ENCODE data around the gene XRN1.
"Not testable (repeated sequence)": the region's sequence is repeated elsewhere in the genome, so short reads cannot be mapped to it uniquely, and the experiment has no call there.

The XRN1 gene

DNA sequence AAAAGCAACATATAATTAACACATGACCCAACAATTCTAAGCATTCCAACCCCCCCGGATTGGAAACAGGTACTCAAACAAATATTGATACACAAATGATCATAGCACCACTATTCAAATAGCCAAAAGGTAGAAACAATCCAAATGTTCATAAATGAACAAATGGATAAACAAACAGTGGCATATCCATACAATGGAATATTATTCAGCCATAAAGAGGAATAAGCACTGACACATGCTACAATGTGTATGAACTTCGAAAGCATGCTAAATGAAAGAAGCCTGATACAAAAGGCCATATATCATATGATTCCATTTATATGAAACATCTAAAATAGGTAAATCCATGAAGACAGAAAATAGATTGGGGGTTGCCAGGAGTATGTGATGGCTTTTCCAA, 62.8 kb downstream of the XRN1 start:
- H3K4me3 ChIP-seq (ENCODE audit: low read depth, low read length), result no peak overlapping the region
- TF ChIP-seq, protein P1, sequence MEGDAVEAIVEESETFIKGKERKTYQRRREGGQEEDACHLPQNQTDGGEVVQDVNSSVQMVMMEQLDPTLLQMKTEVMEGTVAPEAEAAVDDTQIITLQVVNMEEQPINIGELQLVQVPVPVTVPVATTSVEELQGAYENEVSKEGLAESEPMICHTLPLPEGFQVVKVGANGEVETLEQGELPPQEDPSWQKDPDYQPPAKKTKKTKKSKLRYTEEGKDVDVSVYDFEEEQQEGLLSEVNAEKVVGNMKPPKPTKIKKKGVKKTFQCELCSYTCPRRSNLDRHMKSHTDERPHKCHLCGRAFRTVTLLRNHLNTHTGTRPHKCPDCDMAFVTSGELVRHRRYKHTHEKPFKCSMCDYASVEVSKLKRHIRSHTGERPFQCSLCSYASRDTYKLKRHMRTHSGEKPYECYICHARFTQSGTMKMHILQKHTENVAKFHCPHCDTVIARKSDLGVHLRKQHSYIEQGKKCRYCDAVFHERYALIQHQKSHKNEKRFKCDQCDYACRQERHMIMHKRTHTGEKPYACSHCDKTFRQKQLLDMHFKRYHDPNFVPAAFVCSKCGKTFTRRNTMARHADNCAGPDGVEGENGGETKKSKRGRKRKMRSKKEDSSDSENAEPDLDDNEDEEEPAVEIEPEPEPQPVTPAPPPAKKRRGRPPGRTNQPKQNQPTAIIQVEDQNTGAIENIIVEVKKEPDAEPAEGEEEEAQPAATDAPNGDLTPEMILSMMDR (IDR thresholded peaks at IDR 0.05; ENCODE audit: low read depth, low read length), result no peak
- TF ChIP-seq, protein P2, sequence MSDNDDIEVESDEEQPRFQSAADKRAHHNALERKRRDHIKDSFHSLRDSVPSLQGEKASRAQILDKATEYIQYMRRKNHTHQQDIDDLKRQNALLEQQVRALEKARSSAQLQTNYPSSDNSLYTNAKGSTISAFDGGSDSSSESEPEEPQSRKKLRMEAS (IDR thresholded peaks at IDR 0.05; ENCODE audit: low read depth, low read length), result no peak
- TF ChIP-seq MYC (IDR thresholded peaks at IDR 0.05; ENCODE audit: low read depth, low read length) (no peak), POLR2A (IDR thresholded peaks at IDR 0.05; ENCODE audit: extremely low read depth, insufficient read length) (no peak)
- no peak for DNase-seq (ENCODE audit: low read depth)

- no peak overlapping the region for H3K4me3 ChIP-seq (ENCODE audit: low read depth, low read length)
- no peak for DNase-seq (ENCODE audit: low read depth)
- TF ChIP-seq, protein P1 (IDR thresholded peaks at IDR 0.05; ENCODE audit: low read depth, low read length), result no peak
- TF ChIP-seq POLR2A (IDR thresholded peaks at IDR 0.05; ENCODE audit: extremely low read depth, insufficient read length) (no peak), MYC (IDR thresholded peaks at IDR 0.05; ENCODE audit: low read depth, low read length) (no peak)
- TF ChIP-seq, protein P2 (IDR thresholded peaks at IDR 0.05; ENCODE audit: low read depth, low read length), result no peak
Measured at GRCh38 chr3:142374687-142375086, 73.2 kb downstream of the XRN1 start.

DNA sequence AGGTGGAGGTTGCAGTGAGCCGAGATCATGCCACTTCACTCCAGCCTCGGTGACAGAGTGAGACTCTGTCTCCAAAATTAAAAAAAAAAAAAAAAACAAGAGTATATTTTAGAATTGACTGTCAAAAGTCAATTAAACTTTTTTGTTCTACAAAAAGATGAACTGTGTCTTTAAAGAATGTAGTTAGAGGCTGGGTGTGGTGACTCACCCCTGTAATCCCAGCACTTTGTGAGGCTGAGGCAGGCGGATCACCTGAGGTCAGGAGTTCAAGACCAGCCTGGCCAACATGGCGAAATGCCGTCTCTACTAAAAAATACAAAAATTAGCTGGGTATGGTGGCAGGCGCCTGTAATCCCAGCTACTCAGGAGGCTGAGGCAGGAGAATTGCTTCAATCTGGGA, 78.3 kb downstream of the XRN1 start:
- not testable (repeated sequence) for H3K4me3 ChIP-seq (ENCODE audit: low read depth, low read length); DNase-seq (ENCODE audit: low read depth)

GRCh38 chr3:142366434-142366833, 81.4 kb downstream of the XRN1 start:
- DNase-seq (ENCODE audit: low read depth), result peak; percentile 32
- H3K4me3 ChIP-seq (ENCODE audit: low read depth, low read length), result no peak overlapping the region
- no peak for TF ChIP-seq MYC (IDR thresholded peaks at IDR 0.05; ENCODE audit: low read depth, low read length)
- TF ChIP-seq, protein P2 (IDR thresholded peaks at IDR 0.05; ENCODE audit: low read depth, low read length), result no peak
- TF ChIP-seq, protein P1 (IDR thresholded peaks at IDR 0.05; ENCODE audit: low read depth, low read length), result peak; percentile 10

- H3K4me3 ChIP-seq (ENCODE audit: low read depth, low read length), result no peak overlapping the region
- DNase-seq (ENCODE audit: low read depth), result no peak
- TF ChIP-seq MYC (IDR thresholded peaks at IDR 0.05; ENCODE audit: low read depth, low read length), result no peak
Measured at GRCh38 chr3:142363936-142364467, 83.8 kb downstream of the XRN1 start.

DNA sequence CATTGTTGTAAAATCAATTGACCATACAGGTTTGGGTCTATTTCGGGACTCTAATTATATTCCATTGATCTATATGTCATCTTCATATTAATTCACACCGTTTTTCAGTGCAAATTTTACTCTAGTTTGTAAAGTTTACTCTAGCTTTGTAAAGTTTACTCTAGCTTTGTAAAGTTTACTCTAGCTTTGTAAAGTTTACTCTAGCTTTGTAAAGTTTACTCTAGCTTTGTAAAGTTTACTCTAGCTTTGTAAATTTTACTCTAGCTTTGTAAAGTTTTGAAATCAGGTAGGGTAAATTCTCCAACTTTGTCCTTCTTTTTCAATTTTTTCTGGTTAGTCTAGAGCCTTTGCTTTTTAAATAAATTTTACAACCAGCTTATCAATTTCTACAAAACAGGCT, 84.4 kb downstream of the XRN1 start:
- DNase-seq (ENCODE audit: low read depth); H3K4me3 ChIP-seq (ENCODE audit: low read depth, low read length): not testable (repeated sequence)

DNA sequence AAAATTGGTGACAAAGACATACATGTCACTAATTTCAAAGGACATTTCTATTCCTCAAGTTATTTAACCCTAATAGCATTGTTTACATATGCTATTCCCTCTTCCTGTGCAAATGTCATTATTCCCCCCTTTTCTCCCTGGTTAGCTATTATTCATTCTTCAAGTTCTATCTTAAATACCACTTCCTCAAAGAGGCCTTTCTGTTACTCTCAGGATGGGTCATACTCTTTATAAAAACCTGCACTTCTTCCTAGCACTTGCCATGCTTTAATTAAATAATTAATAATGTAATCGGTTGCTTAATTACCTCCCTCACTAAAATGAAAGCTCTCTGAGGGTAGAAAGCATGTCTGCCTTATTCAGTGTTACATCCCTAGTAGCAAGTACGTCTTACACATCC, 88.5 kb downstream of the XRN1 start:
- DNase-seq (ENCODE audit: low read depth), result no peak
- TF ChIP-seq, protein P2 (IDR thresholded peaks at IDR 0.05; ENCODE audit: low read depth, low read length), result no peak
- no peak for TF ChIP-seq POLR2A (IDR thresholded peaks at IDR 0.05; ENCODE audit: extremely low read depth, insufficient read length)
- TF ChIP-seq MYC (IDR thresholded peaks at IDR 0.05; ENCODE audit: low read depth, low read length), result no peak
- TF ChIP-seq, protein P1 (IDR thresholded peaks at IDR 0.05; ENCODE audit: low read depth, low read length), result no peak

More for the DNA sequence above, 88.5 kb downstream of the XRN1 start:
- no peak overlapping the region for H3K4me3 ChIP-seq (ENCODE audit: low read depth, low read length)
